ENCODE data around the gene TRABD2B. TPM values are rescaled to one million over a fixed set of nuclear protein-coding genes. Genes with fewer than 3 reads are reported as not detected.
A peak's percentile ranks its signal among the peaks of the same experiment; 100 is the strongest.

TRABD2B gene
- total and polyA plus RNA-seq, 3 experiments from 2014 or later: not detected

DNA sequence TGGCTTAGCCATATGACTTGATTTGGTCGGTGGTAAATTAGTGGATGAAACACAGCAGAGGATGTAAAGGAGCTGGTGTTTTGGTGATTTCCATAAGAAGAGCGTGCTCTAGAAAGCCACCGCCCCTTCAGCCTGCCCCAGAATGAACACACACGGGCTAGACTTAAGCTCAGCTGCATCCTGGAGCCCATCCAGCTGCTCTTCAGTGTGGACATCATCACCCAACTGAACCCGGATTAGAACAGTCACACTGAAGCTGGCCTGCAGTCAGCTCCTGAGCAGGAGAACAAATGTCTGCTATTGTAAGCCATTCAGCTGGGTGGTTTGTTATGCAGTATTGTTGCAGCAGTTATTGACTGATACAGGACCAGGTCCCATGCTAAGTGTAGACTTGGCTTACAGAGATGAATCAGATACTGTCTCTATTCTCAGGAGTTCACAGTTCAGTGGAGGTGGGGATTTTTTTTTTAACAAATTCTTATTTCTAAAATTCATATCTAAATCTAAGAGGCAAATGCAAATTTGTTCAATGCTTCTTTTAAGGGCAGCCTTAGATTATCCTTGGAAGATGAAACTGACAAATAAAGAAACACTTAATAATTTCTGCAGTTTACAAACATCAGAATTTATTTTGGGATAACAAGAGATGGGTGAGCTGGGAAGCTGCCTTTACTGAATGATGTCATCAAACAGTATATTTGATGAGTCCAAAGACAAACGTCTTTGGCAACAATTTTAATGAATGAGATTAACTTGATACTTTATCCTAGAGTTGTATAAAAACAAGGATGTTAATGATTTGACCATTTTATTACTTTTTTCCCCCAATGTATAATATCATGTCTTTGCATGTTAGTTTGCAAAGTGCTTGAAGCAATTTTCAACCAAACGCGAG lies 251.2 kb downstream of the TRABD2B start:
- Histone ChIP-seq H3K4me1 (ENCODE audit: insufficient read depth, low read length) (no peaks in the 10 kb centered on the region), H3K27ac (ENCODE audit: low read depth, low read length) (no peak overlapping the region), H3K27me3 (ENCODE audit: insufficient read depth, low read length, poor library complexity, severe bottlenecking) (no peaks in the 10 kb centered on the region), H3K4me3 (ENCODE audit: low read length) (no peak overlapping the region), H3K36me3 (ENCODE audit: insufficient read depth, low read length) (no peaks in the 10 kb centered on the region), H3K9me3 (ENCODE audit: low read length) (no peaks in the 10 kb centered on the region)
- no peaks in the 10 kb centered on the region for H3K4me1 Mint-ChIP-seq
- POLR2A ChIA-PET: no interaction called here
- no peak for DNase-seq
- no peak overlapping the region for H3K27ac Mint-ChIP-seq
- CTCF ChIA-PET: interaction anchor here (1.5 kb wide), 1 partner anchor 20 kb away, joined by 3 read pairs; no protein-coding TSS in a partner anchor
- peaks cover 0 to 10% (median 5%) of the 10 kb centered on the region in 5 donors for H3K9me3 Mint-ChIP-seq
- no peak overlapping the region for H3K4me3 Mint-ChIP-seq
- H3K27me3 Mint-ChIP-seq: peaks cover 14 to 19% of the 10 kb centered on the region in 2 donors
- H3K36me3 Mint-ChIP-seq: no peaks in the 10 kb centered on the region

DNA sequence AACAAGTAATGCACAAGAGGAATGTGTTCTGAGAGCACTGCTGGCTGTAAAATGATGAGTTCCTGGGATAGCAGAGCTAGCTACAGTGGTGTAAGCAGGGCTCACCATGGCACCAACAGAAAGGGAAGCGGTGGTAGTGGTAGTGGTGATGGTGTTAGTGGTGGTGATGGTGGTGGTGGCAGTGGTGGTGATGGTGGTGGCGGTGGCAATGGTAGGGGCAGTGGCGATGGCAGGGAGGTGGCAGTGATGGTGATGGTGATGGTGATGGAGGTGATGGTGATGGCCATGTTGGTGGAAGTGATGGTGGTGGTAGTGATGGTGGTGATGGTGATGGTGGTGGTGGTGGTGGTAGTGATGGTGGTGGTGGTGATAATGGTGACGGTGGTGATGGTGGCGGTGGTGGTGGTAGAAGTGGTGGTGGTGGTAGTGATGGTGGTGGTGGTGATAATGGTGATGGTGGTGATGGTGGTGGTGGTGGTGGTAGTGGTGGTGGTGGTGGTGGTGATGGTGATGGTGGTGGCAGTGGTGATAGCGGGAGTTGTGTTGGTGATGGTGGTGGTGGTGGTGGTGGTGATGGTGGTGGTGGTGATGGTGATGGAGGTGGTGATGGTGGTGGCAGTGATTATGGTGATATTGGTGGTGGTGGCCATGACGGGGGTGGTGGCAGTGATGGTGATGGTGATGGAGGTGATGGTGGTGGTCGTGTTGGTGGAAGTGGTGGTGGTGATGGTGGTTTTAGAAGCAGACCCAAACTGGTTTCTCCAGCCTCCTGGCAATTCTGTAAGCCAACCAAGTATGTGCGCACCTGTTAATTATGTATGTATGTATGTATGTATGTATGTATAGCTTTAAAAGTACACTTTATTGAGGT lies 254.1 kb downstream of the TRABD2B start:
- no peaks in the 10 kb centered on the region for H3K9me3 ChIP-seq (ENCODE audit: low read length)
- Mint-ChIP-seq H3K4me3 (no peak overlapping the region), H3K9me3 (peaks cover 9 to 23% (median 14%) of the 10 kb centered on the region in 5 donors), H3K27ac (no peak overlapping the region), H3K27me3 (peaks cover 18 to 36% of the 10 kb centered on the region in 2 donors), H3K36me3 (no peaks in the 10 kb centered on the region), H3K4me1 (no peaks in the 10 kb centered on the region)
- H3K4me1 ChIP-seq (ENCODE audit: insufficient read depth, low read length): no peaks in the 10 kb centered on the region
- H3K4me3 ChIP-seq (ENCODE audit: low read length): no peak overlapping the region
- H3K36me3 ChIP-seq (ENCODE audit: insufficient read depth, low read length): no peaks in the 10 kb centered on the region
- no peak for DNase-seq
- H3K27me3 ChIP-seq (ENCODE audit: insufficient read depth, low read length, poor library complexity, severe bottlenecking): no peaks in the 10 kb centered on the region
- POLR2A ChIA-PET: no interaction called here
- H3K27ac ChIP-seq (ENCODE audit: low read depth, low read length): no peak overlapping the region
- CTCF ChIA-PET: interaction anchor here (1.3 kb wide), 1 partner anchor 17 kb away, joined by 6 read pairs; no protein-coding TSS in a partner anchor

DNA sequence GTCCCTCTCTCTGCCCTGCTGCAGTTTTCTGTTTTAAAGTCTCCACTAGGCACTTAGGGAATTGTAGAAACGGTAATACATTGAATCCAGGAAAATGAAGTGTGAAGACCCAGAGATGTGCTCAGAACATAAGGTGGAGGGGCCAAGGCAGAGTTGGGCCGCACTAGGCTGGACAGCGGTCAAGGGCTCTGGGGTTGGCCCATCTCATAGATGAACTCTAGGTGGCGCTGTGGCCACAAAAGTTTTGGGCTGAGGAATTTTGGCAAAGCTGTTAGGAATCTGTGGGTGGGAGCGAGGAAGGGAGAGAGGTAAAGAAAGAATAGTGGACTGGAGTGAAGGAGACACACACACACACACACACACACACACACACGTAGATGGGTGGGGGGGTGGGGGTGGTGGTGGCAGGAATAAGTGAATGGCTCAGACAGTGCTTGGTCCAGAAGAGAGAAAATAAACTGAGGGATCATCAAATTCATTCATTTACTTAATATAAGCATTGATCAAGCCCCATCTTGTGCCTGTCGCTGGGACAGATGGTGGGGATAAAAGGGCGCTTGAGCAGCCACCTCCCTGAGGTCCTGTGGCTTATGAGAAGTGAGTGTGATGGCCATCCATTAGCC lies 258.5 kb downstream of the TRABD2B start:
- Histone ChIP-seq H3K27me3 (ENCODE audit: insufficient read depth, low read length, poor library complexity, severe bottlenecking) (peaks cover 4% of the 10 kb centered on the region), H3K36me3 (ENCODE audit: insufficient read depth, low read length) (no peaks in the 10 kb centered on the region), H3K4me1 (ENCODE audit: insufficient read depth, low read length) (no peaks in the 10 kb centered on the region), H3K4me3 (ENCODE audit: low read length) (no peak overlapping the region), H3K9me3 (ENCODE audit: low read length) (no peaks in the 10 kb centered on the region), H3K27ac (ENCODE audit: low read depth, low read length) (no peak overlapping the region)
- Mint-ChIP-seq H3K9me3 (peaks cover 9 to 23% (median 14%) of the 10 kb centered on the region in 5 donors), H3K4me1 (no peaks in the 10 kb centered on the region), H3K36me3 (no peaks in the 10 kb centered on the region), H3K27me3 (peaks cover 11 to 57% of the 10 kb centered on the region in 2 donors), H3K4me3 (no peak overlapping the region), H3K27ac (peak overlapping the region in 1 of 8 donors; percentile 16)
- CTCF ChIA-PET: interaction anchor here (1.3 kb wide), 1 partner anchor 25 kb away, joined by 3 read pairs; no protein-coding TSS in a partner anchor
- POLR2A ChIA-PET: no interaction called here
- DNase-seq: no peak

DNA sequence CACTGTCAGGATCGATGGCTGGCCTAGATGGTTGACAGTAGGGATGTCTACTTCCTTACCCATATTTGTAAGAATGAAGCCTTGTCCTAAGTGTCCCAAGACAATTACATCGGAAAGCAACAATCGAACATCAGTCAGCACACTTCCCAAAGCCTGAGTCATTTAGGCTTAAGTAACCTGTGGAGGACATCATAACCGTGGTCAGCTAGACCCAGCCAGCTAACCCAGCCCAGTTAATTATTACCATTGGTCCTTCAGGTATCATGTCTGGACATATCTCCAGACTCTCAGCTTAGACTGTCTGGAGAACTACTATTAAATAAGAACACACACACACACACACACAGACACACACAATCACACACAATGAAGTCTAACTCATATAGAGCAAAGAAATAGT lies 264.7 kb downstream of the TRABD2B start:
- Mint-ChIP-seq H3K4me3 (no peak overlapping the region), H3K4me1 (no peaks in the 10 kb centered on the region), H3K9me3 (no peaks in the 10 kb centered on the region), H3K27me3 (peaks cover 6 to 31% of the 10 kb centered on the region in 2 donors), H3K36me3 (no peaks in the 10 kb centered on the region), H3K27ac (no peak overlapping the region)
- Histone ChIP-seq H3K27ac (ENCODE audit: low read depth, low read length) (no peak overlapping the region), H3K4me1 (ENCODE audit: insufficient read depth, low read length) (no peaks in the 10 kb centered on the region), H3K4me3 (ENCODE audit: low read length) (no peak overlapping the region), H3K36me3 (ENCODE audit: insufficient read depth, low read length) (no peaks in the 10 kb centered on the region), H3K9me3 (ENCODE audit: low read length) (no peaks in the 10 kb centered on the region), H3K27me3 (ENCODE audit: insufficient read depth, low read length, poor library complexity, severe bottlenecking) (peaks cover 8% of the 10 kb centered on the region)
- POLR2A ChIA-PET: no interaction called here
- DNase-seq: no peak
- CTCF ChIA-PET: no interaction called here

DNA sequence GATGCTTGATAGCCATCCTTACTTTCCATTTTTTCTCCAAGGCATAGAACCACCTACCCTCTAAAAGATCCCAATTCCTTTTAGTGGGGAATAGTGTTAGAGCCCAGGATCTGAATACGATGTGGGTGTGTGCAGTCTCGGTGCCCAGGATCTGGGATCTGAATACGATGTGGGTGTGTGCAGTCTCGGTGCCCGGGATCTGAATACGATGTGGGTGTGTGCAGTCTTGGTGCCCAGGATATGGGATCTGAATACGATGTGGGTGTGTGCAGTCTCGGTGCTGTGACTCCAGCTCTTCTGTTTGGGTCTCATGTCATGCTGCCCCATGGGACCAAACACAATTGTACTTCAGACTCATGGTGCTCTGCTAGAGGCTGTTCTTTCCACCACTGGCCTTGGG lies 265.5 kb downstream of the TRABD2B start:
- Histone ChIP-seq H3K27ac (ENCODE audit: low read depth, low read length) (no peak overlapping the region), H3K36me3 (ENCODE audit: insufficient read depth, low read length) (no peaks in the 10 kb centered on the region), H3K27me3 (ENCODE audit: insufficient read depth, low read length, poor library complexity, severe bottlenecking) (peaks cover 8% of the 10 kb centered on the region), H3K9me3 (ENCODE audit: low read length) (no peaks in the 10 kb centered on the region), H3K4me1 (ENCODE audit: insufficient read depth, low read length) (no peaks in the 10 kb centered on the region), H3K4me3 (ENCODE audit: low read length) (no peak overlapping the region)
- ChIA-PET CTCF (no interaction called here), POLR2A (no interaction called here)
- DNase-seq: no peak
- Mint-ChIP-seq H3K36me3 (no peaks in the 10 kb centered on the region), H3K27me3 (peaks cover 10 to 30% of the 10 kb centered on the region in 2 donors), H3K4me3 (no peak overlapping the region), H3K4me1 (no peaks in the 10 kb centered on the region), H3K27ac (no peak overlapping the region), H3K9me3 (no peaks in the 10 kb centered on the region)

DNA sequence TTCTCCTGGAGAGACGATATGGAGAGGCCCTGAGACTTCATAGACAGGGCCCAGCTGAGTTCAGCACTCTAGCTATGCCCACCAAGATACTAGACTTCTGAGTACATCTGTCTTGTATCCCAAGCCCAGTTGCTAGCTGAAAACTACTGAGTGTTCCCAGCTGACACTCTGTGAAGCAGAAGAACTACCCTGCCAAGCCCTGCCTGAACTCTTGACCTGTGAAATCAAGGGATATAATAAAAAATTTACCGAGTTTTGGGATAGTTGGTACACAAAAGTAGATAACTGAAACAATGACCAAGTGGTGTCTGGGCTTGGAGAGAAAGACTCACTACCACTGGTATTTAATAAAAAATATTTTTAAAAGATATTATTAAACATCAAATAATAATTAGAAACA lies 267.5 kb downstream of the TRABD2B start:
- H3K9me3 Mint-ChIP-seq: no peaks in the 10 kb centered on the region
- Histone ChIP-seq H3K27ac (ENCODE audit: low read depth, low read length) (no peak overlapping the region), H3K9me3 (ENCODE audit: low read length) (no peaks in the 10 kb centered on the region), H3K27me3 (ENCODE audit: insufficient read depth, low read length, poor library complexity, severe bottlenecking) (peaks cover 12% of the 10 kb centered on the region), H3K4me1 (ENCODE audit: insufficient read depth, low read length) (no peaks in the 10 kb centered on the region), H3K4me3 (ENCODE audit: low read length) (no peak overlapping the region), H3K36me3 (ENCODE audit: insufficient read depth, low read length) (no peaks in the 10 kb centered on the region)
- H3K4me3 Mint-ChIP-seq: no peak overlapping the region
- ChIA-PET CTCF (no interaction called here), POLR2A (no interaction called here)
- peaks cover 7 to 14% (median 9%) of the 10 kb centered on the region in 3 donors for H3K4me1 Mint-ChIP-seq
- H3K27me3 Mint-ChIP-seq: peaks cover 19 to 29% of the 10 kb centered on the region in 2 donors
- no peak overlapping the region for H3K27ac Mint-ChIP-seq
- no peaks in the 10 kb centered on the region for H3K36me3 Mint-ChIP-seq
- DNase-seq: no peak

DNA sequence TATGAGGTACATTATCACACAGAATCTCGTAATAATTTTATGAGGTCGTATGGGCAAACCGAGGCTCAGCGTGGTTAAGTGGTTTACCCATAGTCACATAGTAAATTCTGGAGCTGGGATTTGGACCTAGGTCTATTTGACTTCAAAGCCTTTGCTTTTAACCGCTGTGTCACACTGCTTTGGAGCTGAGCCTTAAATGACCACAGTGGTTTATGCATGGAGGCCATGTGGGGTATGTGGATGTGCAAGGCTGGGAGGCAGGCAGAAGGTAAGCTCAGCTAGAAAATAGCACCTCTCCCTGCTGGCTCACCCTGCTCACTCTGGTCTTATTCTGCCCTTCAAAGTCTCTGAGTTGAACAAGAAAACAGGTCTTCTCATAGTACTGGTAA lies 269.5 kb downstream of the TRABD2B start:
- no peak overlapping the region for H3K4me3 Mint-ChIP-seq
- ChIA-PET POLR2A (no interaction called here), CTCF (interaction anchor here (1.1 to 5.4 kb wide), 4 partner anchors 9 to 292 kb away, joined by 3 to 50 read pairs (median 6); partner anchors contain the start of gene FOXD2)
- H3K4me1 Mint-ChIP-seq: peaks cover 7 to 14% (median 9%) of the 10 kb centered on the region in 3 donors
- H3K27me3 ChIP-seq (ENCODE audit: insufficient read depth, low read length, poor library complexity, severe bottlenecking): peaks cover 23% of the 10 kb centered on the region
- peaks cover 27 to 46% of the 10 kb centered on the region in 2 donors for H3K27me3 Mint-ChIP-seq
- DNase-seq: no peak
- no peak overlapping the region for H3K27ac Mint-ChIP-seq
- no peaks in the 10 kb centered on the region for H3K9me3 Mint-ChIP-seq
- no peaks in the 10 kb centered on the region for H3K36me3 ChIP-seq (ENCODE audit: insufficient read depth, low read length)
- no peaks in the 10 kb centered on the region for H3K4me1 ChIP-seq (ENCODE audit: insufficient read depth, low read length)
- H3K36me3 Mint-ChIP-seq: no peaks in the 10 kb centered on the region
- no peak overlapping the region for H3K27ac ChIP-seq (ENCODE audit: low read depth, low read length)
- no peaks in the 10 kb centered on the region for H3K9me3 ChIP-seq (ENCODE audit: low read length)
- no peak overlapping the region for H3K4me3 ChIP-seq (ENCODE audit: low read length)

All from CD8-positive, alpha-beta memory T cell (primary cell).